Measurements from ENCODE around the gene GNMT. TPM values are rescaled to one million over a fixed set of nuclear protein-coding genes. Genes with fewer than 3 reads are reported as not detected.
"Not testable (repeated sequence)": the region's sequence is repeated elsewhere in the genome, so short reads cannot be mapped to it uniquely, and the experiment has no call there.

The GNMT gene
- total RNA-seq, 1 donor from 2014 or later, result 0.77 TPM

DNA sequence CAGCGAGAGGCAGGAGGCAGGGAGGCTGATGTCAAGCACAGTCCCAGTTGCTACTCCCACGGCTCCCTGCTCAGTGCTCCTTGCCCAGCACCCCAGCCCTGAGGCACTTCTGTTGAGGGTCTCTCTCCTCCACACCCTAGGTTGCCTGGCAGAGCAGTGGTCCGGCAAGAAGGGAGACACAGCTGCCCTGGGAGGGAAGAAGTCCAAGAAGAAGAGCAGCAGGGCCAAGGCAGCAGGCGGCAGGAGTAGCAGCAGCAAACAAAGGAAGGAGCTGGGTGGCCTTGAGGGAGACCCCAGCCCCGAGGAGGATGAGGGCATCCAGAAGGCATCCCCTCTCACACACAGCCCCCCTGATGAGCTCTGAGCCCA, 22.1 kb upstream of the GNMT start:
- intact Hi-C loops (cut with micrococcal nuclease), result no loop called here
- H3K36me3 ChIP-seq, result peaks cover 54% of the 10 kb centered on the region
- no peak for DNase-seq
- H3K27me3 ChIP-seq (ENCODE audit: low read depth), result no peaks in the 10 kb centered on the region
- H3K27ac ChIP-seq (replicated peaks), result no peak overlapping the region
- peaks cover 9% of the 10 kb centered on the region for H3K4me1 ChIP-seq
- no peak overlapping the region for H3K4me3 ChIP-seq
- TF ChIP-seq, protein P1, sequence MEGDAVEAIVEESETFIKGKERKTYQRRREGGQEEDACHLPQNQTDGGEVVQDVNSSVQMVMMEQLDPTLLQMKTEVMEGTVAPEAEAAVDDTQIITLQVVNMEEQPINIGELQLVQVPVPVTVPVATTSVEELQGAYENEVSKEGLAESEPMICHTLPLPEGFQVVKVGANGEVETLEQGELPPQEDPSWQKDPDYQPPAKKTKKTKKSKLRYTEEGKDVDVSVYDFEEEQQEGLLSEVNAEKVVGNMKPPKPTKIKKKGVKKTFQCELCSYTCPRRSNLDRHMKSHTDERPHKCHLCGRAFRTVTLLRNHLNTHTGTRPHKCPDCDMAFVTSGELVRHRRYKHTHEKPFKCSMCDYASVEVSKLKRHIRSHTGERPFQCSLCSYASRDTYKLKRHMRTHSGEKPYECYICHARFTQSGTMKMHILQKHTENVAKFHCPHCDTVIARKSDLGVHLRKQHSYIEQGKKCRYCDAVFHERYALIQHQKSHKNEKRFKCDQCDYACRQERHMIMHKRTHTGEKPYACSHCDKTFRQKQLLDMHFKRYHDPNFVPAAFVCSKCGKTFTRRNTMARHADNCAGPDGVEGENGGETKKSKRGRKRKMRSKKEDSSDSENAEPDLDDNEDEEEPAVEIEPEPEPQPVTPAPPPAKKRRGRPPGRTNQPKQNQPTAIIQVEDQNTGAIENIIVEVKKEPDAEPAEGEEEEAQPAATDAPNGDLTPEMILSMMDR (IDR thresholded peaks at IDR 0.05; ENCODE audit: borderline replicate concordance), result no peak
- no peaks in the 10 kb centered on the region for H3K9me3 ChIP-seq (replicated peaks)

DNA sequence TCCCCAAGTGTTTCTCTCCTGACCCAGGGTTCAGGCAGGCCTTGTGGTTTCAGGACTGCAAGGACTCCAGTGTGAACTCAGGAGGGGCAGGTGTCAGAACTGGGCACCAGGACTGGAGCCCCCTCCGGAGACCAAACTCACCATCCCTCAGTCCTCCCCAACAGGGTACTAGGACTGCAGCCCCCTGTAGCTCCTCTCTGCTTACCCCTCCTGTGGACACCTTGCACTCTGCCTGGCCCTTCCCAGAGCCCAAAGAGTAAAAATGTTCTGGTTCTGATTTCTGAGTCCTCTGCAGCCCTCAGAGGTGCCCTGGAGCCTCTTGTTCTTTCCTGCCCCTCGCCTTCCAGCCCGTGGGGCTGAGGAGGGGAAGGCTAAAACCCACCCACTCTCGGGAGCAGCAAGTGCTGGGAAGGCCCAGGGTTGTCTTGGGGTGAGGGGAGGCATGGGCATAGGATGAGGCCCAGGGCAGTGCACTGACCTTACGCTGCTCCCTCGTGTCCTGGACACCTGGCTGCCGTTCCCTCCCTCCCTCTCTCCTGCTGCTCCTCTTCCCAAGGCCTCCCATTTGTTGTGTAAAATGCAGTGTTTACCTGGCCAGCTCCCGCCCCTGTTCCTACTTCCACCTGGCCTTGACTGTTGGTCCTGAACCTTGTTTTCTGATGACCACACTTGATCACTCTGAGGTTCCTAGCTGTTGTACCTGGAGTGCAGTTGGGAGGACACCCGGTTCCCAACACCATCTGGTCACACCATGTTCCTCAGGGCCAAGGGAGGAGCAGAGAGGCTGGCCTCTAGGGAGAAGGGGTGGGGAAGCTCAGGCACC, 21.4 kb upstream of the GNMT start:
- DNase-seq, result no peak
- Histone ChIP-seq H3K27ac (replicated peaks) (no peak overlapping the region), H3K4me1 (peaks cover 9% of the 10 kb centered on the region), H3K4me3 (no peak overlapping the region), H3K36me3 (peaks cover 51% of the 10 kb centered on the region), H3K9me3 (replicated peaks) (no peaks in the 10 kb centered on the region), H3K27me3 (ENCODE audit: low read depth) (no peaks in the 10 kb centered on the region)
- TF ChIP-seq, protein P1 (IDR thresholded peaks at IDR 0.05; ENCODE audit: borderline replicate concordance), result no peak
- intact Hi-C loops (cut with micrococcal nuclease), result no loop called here

DNA sequence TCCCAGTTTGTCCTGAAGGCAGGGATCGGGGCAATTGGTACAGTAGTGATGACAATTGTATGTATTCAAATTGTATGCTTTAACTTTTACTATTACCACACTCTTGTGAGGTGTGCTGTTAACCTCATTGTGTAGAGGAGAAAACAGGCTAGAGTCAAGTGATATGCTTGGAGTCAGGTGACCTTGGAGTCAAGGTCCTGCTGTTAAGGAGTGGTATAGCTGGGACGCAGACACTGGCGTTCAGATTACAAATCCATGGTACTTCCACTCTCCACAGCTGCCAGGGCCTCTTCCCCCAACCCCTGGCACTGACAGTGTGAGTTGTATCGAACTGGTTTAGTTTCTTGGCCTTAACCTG, 20.8 kb upstream of the GNMT start:
- Histone ChIP-seq H3K27me3 (ENCODE audit: low read depth) (no peaks in the 10 kb centered on the region), H3K27ac (replicated peaks) (no peak overlapping the region), H3K9me3 (replicated peaks) (no peaks in the 10 kb centered on the region), H3K36me3 (peaks cover 45% of the 10 kb centered on the region), H3K4me1 (peaks cover 9% of the 10 kb centered on the region), H3K4me3 (no peak overlapping the region)
- DNase-seq, result no peak
- intact Hi-C loops (cut with micrococcal nuclease), result no loop called here
- TF ChIP-seq, protein P1 (IDR thresholded peaks at IDR 0.05; ENCODE audit: borderline replicate concordance), result no peak

DNA sequence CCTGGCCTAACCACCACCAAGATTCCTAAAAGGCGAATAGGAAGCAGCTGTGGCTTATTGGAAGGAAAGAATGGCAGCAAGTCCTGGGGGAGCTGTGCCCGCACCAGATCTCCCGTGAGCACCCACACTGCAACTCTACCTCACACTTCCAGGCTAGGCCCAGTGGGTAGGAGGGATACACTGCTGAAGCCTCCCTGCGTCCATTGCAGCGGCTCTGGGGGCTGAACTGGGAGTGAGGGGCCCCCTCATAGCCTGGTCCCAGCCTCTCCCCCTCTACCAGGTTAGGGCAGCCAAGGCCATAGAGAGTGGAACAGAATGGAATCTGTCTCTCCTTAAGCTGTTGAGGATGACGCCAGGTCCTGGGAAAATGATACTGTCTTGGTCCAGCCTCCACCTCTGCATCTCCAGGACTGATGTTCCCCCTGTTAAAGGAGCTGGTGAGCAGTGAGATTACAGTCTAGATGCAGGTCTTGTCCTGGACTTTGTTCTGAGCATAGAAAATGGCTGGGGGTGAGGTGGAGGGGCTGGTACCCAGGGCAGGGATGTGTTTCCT, 20.0 kb upstream of the GNMT start:
- Histone ChIP-seq H3K27ac (replicated peaks) (no peak overlapping the region), H3K4me3 (no peak overlapping the region), H3K4me1 (peaks cover 9% of the 10 kb centered on the region), H3K27me3 (ENCODE audit: low read depth) (no peaks in the 10 kb centered on the region), H3K9me3 (replicated peaks) (no peaks in the 10 kb centered on the region), H3K36me3 (peaks cover 39% of the 10 kb centered on the region)
- DNase-seq, result no peak
- TF ChIP-seq, protein P1 (IDR thresholded peaks at IDR 0.05; ENCODE audit: borderline replicate concordance), result no peak
- intact Hi-C loops (cut with micrococcal nuclease), result no loop called here

DNA sequence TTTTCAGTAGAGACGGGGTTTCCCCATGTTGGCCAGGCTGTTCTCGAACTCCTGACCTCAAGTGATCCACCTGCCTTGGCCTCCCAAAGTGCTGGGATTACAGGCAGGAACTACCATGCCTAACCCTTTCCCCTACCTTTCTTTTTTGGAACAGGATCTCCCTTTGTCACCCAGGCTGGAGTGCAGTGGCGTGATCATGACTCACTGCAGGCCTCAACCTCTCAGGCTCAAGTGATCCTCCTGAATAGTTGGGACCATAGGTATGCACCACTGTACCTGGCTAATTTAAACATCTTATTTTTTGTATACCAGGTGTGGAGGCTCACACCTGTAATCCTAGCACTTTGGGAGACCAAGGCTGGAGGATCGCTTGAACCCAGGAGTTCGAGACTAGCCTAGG, 19.2 kb upstream of the GNMT start:
- H3K27ac ChIP-seq (replicated peaks); intact Hi-C loops (cut with micrococcal nuclease); H3K4me1 ChIP-seq; H3K9me3 ChIP-seq (replicated peaks); H3K27me3 ChIP-seq (ENCODE audit: low read depth); DNase-seq; H3K4me3 ChIP-seq: not testable (repeated sequence)
- peaks cover 31% of the 10 kb centered on the region for H3K36me3 ChIP-seq

DNA sequence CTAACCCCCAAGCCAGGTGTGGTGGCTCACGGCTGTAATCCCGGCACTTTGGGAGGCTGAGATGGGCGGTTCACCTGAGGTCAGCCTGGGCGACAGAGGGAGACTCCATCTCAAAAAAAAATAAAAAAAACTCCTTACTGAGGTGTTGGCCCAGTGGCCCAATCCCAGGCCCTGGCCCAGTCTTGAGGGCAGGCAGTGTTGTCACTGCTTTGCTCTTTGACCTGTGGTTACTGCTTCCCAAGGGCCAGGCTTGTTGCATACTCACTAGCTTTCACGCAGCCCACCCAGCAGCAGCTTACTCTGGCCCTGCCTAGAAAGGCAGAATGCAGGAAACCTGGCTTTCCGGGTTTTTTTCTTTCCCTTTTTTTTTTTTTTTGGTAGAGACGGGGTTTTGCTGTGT, 18.1 kb upstream of the GNMT start:
- TF ChIP-seq, protein P1 (IDR thresholded peaks at IDR 0.05; ENCODE audit: borderline replicate concordance), result no peak
- DNase-seq, result no peak
- peaks cover 20% of the 10 kb centered on the region for H3K36me3 ChIP-seq
- peaks cover 9% of the 10 kb centered on the region for H3K4me1 ChIP-seq
- H3K9me3 ChIP-seq (replicated peaks), result no peaks in the 10 kb centered on the region
- intact Hi-C loops (cut with micrococcal nuclease), result no loop called here
- H3K27ac ChIP-seq (replicated peaks), result no peak overlapping the region
- H3K27me3 ChIP-seq (ENCODE audit: low read depth), result no peaks in the 10 kb centered on the region
- H3K4me3 ChIP-seq, result no peak overlapping the region
